ENCODE data around the gene VPS25.

GRCh38 chr17:42798383-42799380 lies 25.4 kb downstream of the VPS25 start, which contains the start of the genes CNTD1 and COA3:
- peak in 1 of 2 donors; percentile 16 for TF ChIP-seq CTCF (conservative IDR thresholded peaks at IDR 0.05 in 1 of 2, IDR thresholded peaks at IDR 0.05 in 1 of 2; ENCODE audit: extremely low read depth in 1 of 2, insufficient read depth in 1 of 2, low read depth in 1 of 2, low read length in 2 of 2)
- no peak for TF ChIP-seq EZH2 (IDR thresholded peaks at IDR 0.05; ENCODE audit: borderline replicate concordance, low read length)

Measured in mammary epithelial cell (primary cell).